Gastroesophageal sphincter (tissue), 3 donors: ENCODE data around the gene DTNBP1.

ENCODE experiments used
- EP300 ChIP-seq: sonication (generic); formaldehyde crosslinking; IDR thresholded peaks from one replicate; pipeline ENCODE4 v1.6.1; 2017; ENCODE audit warnings: antibody characterized with exemption, mild to moderate bottlenecking
- POLR2A ChIP-seq, 2 donors: fragments of 450-650 bp; IDR thresholded peaks; one replicate each; pipeline ENCODE4 v1.6.1; 2017; ENCODE audit warnings: antibody characterized with exemption in 2 of 2, mild to moderate bottlenecking in 2 of 2, moderate library complexity in 1 of 2
- POLR2AphosphoS5 ChIP-seq: sonication (generic); formaldehyde crosslinking; IDR thresholded peaks from one replicate; pipeline ENCODE4 v1.6.1; 2017; ENCODE audit warnings: antibody characterized with exemption
- TF ChIP-seq, protein P1 (sequence below), 4 experiments: fragments of 200-600 bp in 2 of 4; fragments of 450-650 bp in 2 of 4; sonication (generic) in 1 of 4; IDR thresholded peaks; one replicate each; pipeline ENCODE4 v1.5.1; 2017 to 2019; ENCODE audit warnings: antibody characterized with exemption in 4 of 4, mild to moderate bottlenecking in 2 of 4, moderate library complexity in 2 of 4

DNA sequence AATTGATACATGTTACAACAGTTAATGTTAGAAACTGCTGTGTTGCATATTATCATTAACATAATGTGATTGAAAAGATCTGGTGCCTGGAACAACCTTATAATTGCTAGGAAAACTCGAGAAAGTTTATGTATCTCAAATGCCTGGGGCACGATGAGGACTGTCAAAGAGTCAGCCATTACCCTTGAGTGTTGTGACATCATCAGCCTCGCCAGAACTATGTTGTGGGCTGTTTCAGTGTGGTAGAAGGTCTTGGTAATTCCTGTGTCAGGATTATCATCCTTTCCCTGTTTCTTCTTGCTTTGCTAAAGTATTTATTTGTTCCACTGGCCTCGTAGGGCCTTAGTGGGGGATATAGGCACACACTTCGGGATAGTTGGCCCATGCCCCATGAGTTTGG is 185.1 kb downstream of the DTNBP1 start:
- TF ChIP-seq, protein P1, sequence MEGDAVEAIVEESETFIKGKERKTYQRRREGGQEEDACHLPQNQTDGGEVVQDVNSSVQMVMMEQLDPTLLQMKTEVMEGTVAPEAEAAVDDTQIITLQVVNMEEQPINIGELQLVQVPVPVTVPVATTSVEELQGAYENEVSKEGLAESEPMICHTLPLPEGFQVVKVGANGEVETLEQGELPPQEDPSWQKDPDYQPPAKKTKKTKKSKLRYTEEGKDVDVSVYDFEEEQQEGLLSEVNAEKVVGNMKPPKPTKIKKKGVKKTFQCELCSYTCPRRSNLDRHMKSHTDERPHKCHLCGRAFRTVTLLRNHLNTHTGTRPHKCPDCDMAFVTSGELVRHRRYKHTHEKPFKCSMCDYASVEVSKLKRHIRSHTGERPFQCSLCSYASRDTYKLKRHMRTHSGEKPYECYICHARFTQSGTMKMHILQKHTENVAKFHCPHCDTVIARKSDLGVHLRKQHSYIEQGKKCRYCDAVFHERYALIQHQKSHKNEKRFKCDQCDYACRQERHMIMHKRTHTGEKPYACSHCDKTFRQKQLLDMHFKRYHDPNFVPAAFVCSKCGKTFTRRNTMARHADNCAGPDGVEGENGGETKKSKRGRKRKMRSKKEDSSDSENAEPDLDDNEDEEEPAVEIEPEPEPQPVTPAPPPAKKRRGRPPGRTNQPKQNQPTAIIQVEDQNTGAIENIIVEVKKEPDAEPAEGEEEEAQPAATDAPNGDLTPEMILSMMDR (IDR thresholded peaks at IDR 0.05): no peak
- TF ChIP-seq POLR2AphosphoS5: no peak
- no peak for TF ChIP-seq POLR2A (IDR thresholded peaks at IDR 0.05)
- no peak for TF ChIP-seq EP300
